Colonic mucosa (tissue), 4 donors: ENCODE measurements around the gene PIK3R5. TPM values are rescaled to one million over a fixed set of nuclear protein-coding genes. Genes with fewer than 3 reads are reported as not detected.

Experiments used
- DNase-seq: peaks from one replicate; pipeline ENCODE4 v3.0.0-alpha.2; 2020
- H3K27ac ChIP-seq: fragments of 200-600 bp; one replicate; pipeline ENCODE4 v1.8.0; 2021
- H3K27me3 ChIP-seq: fragments of 200-600 bp; one replicate; pipeline ENCODE4 v1.8.0; 2021
- H3K36me3 ChIP-seq: fragments of 200-600 bp; one replicate; pipeline ENCODE4 v1.8.0; 2021
- H3K4me1 ChIP-seq: fragments of 200-600 bp; one replicate; pipeline ENCODE4 v1.8.0; 2021; ENCODE audit warnings: mild to moderate bottlenecking
- H3K4me3 ChIP-seq: fragments of 200-600 bp; one replicate; pipeline ENCODE4 v1.8.0; 2021
- H3K9ac ChIP-seq, 2 donors: one replicate each; pipeline ENCODE4 v1.7.0; 2013; ENCODE audit warnings: control low read depth in 2 of 2, low read depth in 2 of 2, low read length in 2 of 2
- H3K9me3 ChIP-seq: fragments of 200-600 bp; one replicate; pipeline ENCODE4 v1.8.0; 2021
- CTCF ChIP-seq: fragments of 200-600 bp; IDR thresholded peaks from one replicate; pipeline ENCODE4 v1.8.0; 2022; ENCODE audit warnings: antibody characterized with exemption, mild to moderate bottlenecking
- intact Hi-C: fragments of 100-400 bp; cut with DNase I; formaldehyde crosslinking; loops from one replicate; pipeline ENCODE4 v1.14.1; 2022
- total RNA-seq, 2 donors: library from RNA; stranded (reverse); fragmentation: NEBNext Ultra II Directional in 1 of 2; extraction: Animal tissue kit (Norgen Biotek cat#: 25700) in 1 of 2; gene quantifications; one replicate each; pipeline ENCODE4 v1.2.1, GENCODE V29; 2021
- donor health status: healthy.
- donor health status: DM: no; HTN: no; CAD: no.
- donor health status: DM: no; HTN: no; CAD: no.

The PIK3R5 gene
- total RNA-seq, 2 donors from 2014 or later = 2.2 to 2.5 TPM

- H3K4me1 ChIP-seq = no peaks in the 10 kb centered on the region
- no peaks in the 10 kb centered on the region for H3K9me3 ChIP-seq
- intact Hi-C loops = no loop called here
- no peak overlapping the region for H3K27ac ChIP-seq
- no peak for DNase-seq
- H3K36me3 ChIP-seq = no peaks in the 10 kb centered on the region
- no peaks in the 10 kb centered on the region for H3K27me3 ChIP-seq
- TF ChIP-seq CTCF = no peak
- H3K4me3 ChIP-seq = no peak overlapping the region
- H3K9ac ChIP-seq = no peak overlapping the region
These were observed 20.8 kb downstream of the PIK3R5 start for GRCh38 chr17:8944748-8945147.

- Histone ChIP-seq H3K9me3 (no peaks in the 10 kb centered on the region), H3K4me1 (no peaks in the 10 kb centered on the region), H3K4me3 (no peak overlapping the region), H3K27me3 (no peaks in the 10 kb centered on the region), H3K27ac (no peak overlapping the region), H3K36me3 (no peaks in the 10 kb centered on the region), H3K9ac (no peak overlapping the region)
- no peak for TF ChIP-seq CTCF
- intact Hi-C loops = no loop called here
- no peak for DNase-seq
These were observed 21.4 kb downstream of the PIK3R5 start for GRCh38 chr17:8944083-8944482.

GRCh38 chr17:8941980-8942622 is 23.4 kb downstream of the PIK3R5 start:
- Histone ChIP-seq H3K36me3 (no peaks in the 10 kb centered on the region), H3K4me1 (no peaks in the 10 kb centered on the region), H3K9me3 (no peaks in the 10 kb centered on the region), H3K27ac (no peak overlapping the region), H3K4me3 (no peak overlapping the region), H3K27me3 (no peaks in the 10 kb centered on the region), H3K9ac (peak overlapping the region in 1 of 2 donors; percentile 24)
- intact Hi-C loops = no loop called here
- no peak for DNase-seq
- no peak for TF ChIP-seq CTCF

- Histone ChIP-seq H3K9ac (peak overlapping the region in 1 of 2 donors; percentile 24), H3K4me1 (no peaks in the 10 kb centered on the region), H3K36me3 (no peaks in the 10 kb centered on the region), H3K27ac (no peak overlapping the region), H3K4me3 (no peak overlapping the region), H3K9me3 (no peaks in the 10 kb centered on the region), H3K27me3 (no peaks in the 10 kb centered on the region)
- no peak for DNase-seq
- intact Hi-C loops = no loop called here
- no peak for TF ChIP-seq CTCF
These were observed 24.0 kb downstream of the PIK3R5 start for GRCh38 chr17:8941520-8941919.

- H3K9me3 ChIP-seq = no peaks in the 10 kb centered on the region
- H3K9ac ChIP-seq = peak overlapping the region in 1 of 2 donors; percentile 35
- H3K36me3 ChIP-seq = no peaks in the 10 kb centered on the region
- no peak for TF ChIP-seq CTCF
- intact Hi-C loops = no loop called here
- H3K4me1 ChIP-seq = no peaks in the 10 kb centered on the region
- no peaks in the 10 kb centered on the region for H3K27me3 ChIP-seq
- no peak overlapping the region for H3K4me3 ChIP-seq
- H3K27ac ChIP-seq = no peak overlapping the region
- DNase-seq = no peak
These were observed 24.5 kb downstream of the PIK3R5 start for GRCh38 chr17:8940866-8941471.
